H9 (cell line): Measurements from ENCODE around the gene SLC25A43. TPM values are rescaled to one million over a fixed set of nuclear protein-coding genes. Genes with fewer than 3 reads are reported as not detected.

ENCODE experiments used
- DNase-seq: peaks from one replicate; pipeline ENCODE4 v3.0.0-alpha.2; 2017
- H2AFZ ChIP-seq: one replicate; pipeline ENCODE4 v1.6.1; 2013; ENCODE audit warnings: mild to moderate bottlenecking, low read length, control low read depth, moderate library complexity
- H2AK5ac ChIP-seq: 2 replicates; pipeline ENCODE4 v1.6.1; 2013; ENCODE audit warnings: low read length, control low read depth, mixed read lengths; ENCODE audit not compliant: insufficient read length
- H2BK120ac ChIP-seq: one replicate; pipeline ENCODE4 v1.6.1; 2013; ENCODE audit warnings: low read depth, mild to moderate bottlenecking, low read length, control low read depth, inconsistent platforms; ENCODE audit not compliant: poor library complexity, severe bottlenecking
- H2BK12ac ChIP-seq: 2 replicates; pipeline ENCODE4 v1.6.1; 2013; ENCODE audit warnings: low read length, control low read depth, mixed read lengths, low read depth; ENCODE audit not compliant: insufficient read length
- H2BK15ac ChIP-seq: 2 replicates; pipeline ENCODE4 v1.6.1; 2013; ENCODE audit warnings: low read depth, low read length, control low read depth
- H2BK20ac ChIP-seq: one replicate; pipeline ENCODE4 v1.6.1; 2013; ENCODE audit warnings: low read depth, mild to moderate bottlenecking, low read length, control low read depth, inconsistent platforms; ENCODE audit not compliant: poor library complexity, severe bottlenecking
- H2BK5ac ChIP-seq: 2 replicates; pipeline ENCODE4 v1.6.1; 2013; ENCODE audit warnings: low read length, control low read depth, mixed read lengths; ENCODE audit not compliant: insufficient read length
- H3K14ac ChIP-seq: 2 replicates; pipeline ENCODE4 v1.6.1; 2013; ENCODE audit warnings: low read length, control low read depth; ENCODE audit not compliant: insufficient read depth
- H3K18ac ChIP-seq: 2 replicates; pipeline ENCODE4 v1.6.1; 2013; ENCODE audit warnings: low read depth, mild to moderate bottlenecking, mixed read lengths, low read length, control low read depth; ENCODE audit not compliant: insufficient read length
- H3K23ac ChIP-seq: 2 replicates; pipeline ENCODE4 v1.6.1; 2013; ENCODE audit warnings: low read length, control low read depth, mixed read lengths, low read depth; ENCODE audit not compliant: insufficient read length
- H3K23me2 ChIP-seq: 2 replicates; pipeline ENCODE4 v1.6.1; 2013; ENCODE audit warnings: low read depth, mild to moderate bottlenecking, mixed read lengths, low read length, control low read depth; ENCODE audit not compliant: insufficient read length, poor library complexity, severe bottlenecking
- H3K27ac ChIP-seq: 2 replicates; pipeline ENCODE4 v1.5.1; 2013; ENCODE audit warnings: low read length, control low read depth, mixed read lengths, low read depth; ENCODE audit not compliant: insufficient read length
- H3K27me3 ChIP-seq: 2 replicates; pipeline ENCODE4 v1.6.1; 2013; ENCODE audit warnings: low read length, control low read depth, inconsistent platforms; ENCODE audit not compliant: insufficient read depth
- H3K4ac ChIP-seq: 2 replicates; pipeline ENCODE4 v1.6.1; 2013; ENCODE audit warnings: low read depth, mild to moderate bottlenecking, control low read depth, inconsistent platforms, low read length, moderate library complexity
- H3K4me1 ChIP-seq: 2 replicates; pipeline ENCODE4 v1.6.1; 2013; ENCODE audit warnings: low read length, control low read depth, inconsistent platforms; ENCODE audit not compliant: insufficient read depth
- H3K4me2 ChIP-seq: 2 replicates; pipeline ENCODE4 v1.6.1; 2013; ENCODE audit warnings: low read length, control low read depth, mixed read lengths; ENCODE audit not compliant: insufficient read length, insufficient read depth
- H3K56ac ChIP-seq: 2 replicates; pipeline ENCODE4 v1.6.1; 2013; ENCODE audit warnings: low read depth, mild to moderate bottlenecking, mixed read lengths, low read length, control low read depth; ENCODE audit not compliant: insufficient read length
- H3K79me1 ChIP-seq: 2 replicates; pipeline ENCODE4 v1.6.1; 2013; ENCODE audit warnings: low read depth, mild to moderate bottlenecking, moderate library complexity, low read length, control low read depth, inconsistent platforms; ENCODE audit not compliant: insufficient read depth, poor library complexity, severe bottlenecking
- H3K79me2 ChIP-seq: 2 replicates; pipeline ENCODE4 v1.6.1; 2013; ENCODE audit warnings: low read length, control low read depth, inconsistent platforms; ENCODE audit not compliant: insufficient read depth
- H3K9ac ChIP-seq: 2 replicates; pipeline ENCODE4 v1.6.1; 2013; ENCODE audit warnings: low read length, control low read depth, mixed read lengths; ENCODE audit not compliant: insufficient read length; ENCODE audit errors: extremely low read depth
- H3K9me3 ChIP-seq: one replicate; pipeline ENCODE4 v1.6.1; 2013; ENCODE audit warnings: low read depth, low read length, inconsistent platforms; ENCODE audit not compliant: control insufficient read depth
- H3T11ph ChIP-seq: one replicate; pipeline ENCODE4 v1.6.1; 2013; ENCODE audit warnings: mild to moderate bottlenecking, low read length, control low read depth, inconsistent platforms
- H4K20me1 ChIP-seq: one replicate; pipeline ENCODE4 v1.6.1; 2013; ENCODE audit not compliant: control insufficient read depth, insufficient read length, insufficient read depth
- H4K5ac ChIP-seq: 2 replicates; pipeline ENCODE4 v1.6.1; 2013; ENCODE audit warnings: low read depth, mild to moderate bottlenecking, mixed read lengths, low read length, control low read depth; ENCODE audit not compliant: insufficient read length
- H4K8ac ChIP-seq: replicated peaks from 2 replicates; pipeline ENCODE4 v1.6.1; 2013; ENCODE audit warnings: low read length, control low read depth, mixed read lengths, low read depth; ENCODE audit not compliant: insufficient read length
- H4K91ac ChIP-seq: 2 replicates; pipeline ENCODE4 v1.6.1; 2013; ENCODE audit warnings: low read depth, mild to moderate bottlenecking, moderate library complexity, mixed read lengths, low read length, control low read depth; ENCODE audit not compliant: insufficient read length
- H3K27ac Mint-ChIP-seq, 3 experiments: 2 replicates in 2 of 3; 3 replicates in 1 of 3; pipeline ENCODE4 v1.8.0; 2020 to 2021; ENCODE audit warnings: mixed read lengths in 3 of 3, mild to moderate bottlenecking in 1 of 3, moderate library complexity in 1 of 3
- H3K27me3 Mint-ChIP-seq: 2 replicates; pipeline ENCODE4 v1.8.0; 2021; ENCODE audit warnings: low read depth, mild to moderate bottlenecking, moderate library complexity, mixed read lengths
- H3K36me3 Mint-ChIP-seq, 3 experiments: 2 replicates in 2 of 3; 3 replicates in 1 of 3; pipeline ENCODE4 v1.8.0; 2020 to 2021; ENCODE audit warnings: low read depth in 3 of 3, mixed read lengths in 3 of 3; ENCODE audit not compliant: insufficient read depth in 1 of 3
- H3K4me1 Mint-ChIP-seq, 2 experiments: 2 replicates each; pipeline ENCODE4 v1.8.0; 2020; ENCODE audit warnings: mixed read lengths in 2 of 2
- H3K4me3 Mint-ChIP-seq, 2 experiments: 2 replicates in 1 of 2; 3 replicates in 1 of 2; pipeline ENCODE4 v1.8.0; 2020 to 2021; ENCODE audit warnings: mild to moderate bottlenecking in 2 of 2, mixed read lengths in 2 of 2, moderate library complexity in 1 of 2
- H3K9me3 Mint-ChIP-seq, 2 experiments: 2 replicates in 1 of 2; 3 replicates in 1 of 2; pipeline ENCODE4 v1.8.0; 2020; ENCODE audit warnings: mild to moderate bottlenecking in 2 of 2, mixed read lengths in 2 of 2, moderate library complexity in 1 of 2
- CTCF ChIP-seq: fragments of 200-600 bp; sonication (generic); conservative IDR thresholded peaks from 3 replicates; pipeline ENCODE4 v1.8.0; 2021; ENCODE audit warnings: antibody characterized with exemption, mild to moderate bottlenecking
- WGBS: extraction: QIAGEN DNeasy Blood & Tissue Kit; methylation state at CpG from one replicate; pipeline ENCODE4 v1.1.7; 2013; ENCODE audit warnings: missing lambda C conversion rate, low lambda C conversion rate, mixed read lengths; ENCODE audit not compliant: insufficient read length; ENCODE audit errors: extremely low coverage; 5-methylcytosine and 5-hydroxymethylcytosine counted together
- total RNA-seq: library from RNA; stranded (reverse); gene quantifications from 2 replicates; pipeline ENCODE4 v1.2.1, GENCODE V29; 2021

SLC25A43 gene
- total RNA-seq, 1 experiment from 2014 or later = 3.7 TPM

DNA sequence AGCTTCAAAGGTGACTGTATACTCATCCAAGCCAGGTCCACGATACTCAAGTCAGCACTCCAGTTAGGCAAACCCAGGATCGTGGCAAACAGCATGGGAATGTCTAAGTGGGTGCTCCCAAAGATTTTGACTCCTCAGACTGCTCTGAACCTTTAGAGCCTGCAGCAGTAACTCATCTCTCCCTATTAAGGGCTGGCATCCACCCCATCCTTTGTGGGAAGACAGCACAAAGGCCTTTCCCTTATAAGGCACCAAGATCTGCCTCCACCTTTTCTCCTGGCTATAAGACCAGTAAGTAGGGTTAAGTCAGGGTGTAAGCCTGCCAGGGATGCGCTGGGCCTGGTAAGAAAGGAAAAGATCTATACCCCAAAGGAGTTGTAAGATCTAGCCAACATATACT is 23.6 kb upstream of the SLC25A43 start:
- no peak overlapping the region for H3K4ac ChIP-seq
- no peaks in the 10 kb centered on the region; a peak in 1 of 4 replicates for H3K4me1 Mint-ChIP-seq
- H3K79me2 ChIP-seq = no peaks in the 10 kb centered on the region
- no peak overlapping the region for H2BK20ac ChIP-seq
- peaks cover 13% of the 10 kb centered on the region for H3K9me3 ChIP-seq
- no peaks in the 10 kb centered on the region; the same call in 1 of the 2 replicates for H3K4me1 ChIP-seq
- H2BK15ac ChIP-seq = no peak overlapping the region
- H4K8ac ChIP-seq = no peak overlapping the region
- H3K23ac ChIP-seq = no peak overlapping the region
- H2BK12ac ChIP-seq = no peak overlapping the region
- H4K20me1 ChIP-seq = no peaks in the 10 kb centered on the region
- H3K4me3 Mint-ChIP-seq = no peak overlapping the region
- H3K79me1 ChIP-seq = no peaks in the 10 kb centered on the region
- H3K27ac Mint-ChIP-seq = no peak overlapping the region
- H3T11ph ChIP-seq = no peak overlapping the region
- H2BK120ac ChIP-seq = no peak overlapping the region
- no peak overlapping the region for H3K27ac ChIP-seq
- no peak overlapping the region for H3K18ac ChIP-seq
- DNase-seq = no peak
- no peaks in the 10 kb centered on the region for H3K23me2 ChIP-seq
- no peak overlapping the region for H2AK5ac ChIP-seq
- H3K9me3 Mint-ChIP-seq = peaks cover 53 to 67% of the 10 kb centered on the region in 2 experiments
- H3K4me2 ChIP-seq = no peak overlapping the region
- no peaks in the 10 kb centered on the region for H3K27me3 Mint-ChIP-seq
- no CpG with 5 or more reads among the region's 3 CpGs for WGBS
- H3K36me3 Mint-ChIP-seq = no peaks in the 10 kb centered on the region
- H3K14ac ChIP-seq = no peak overlapping the region
- no peak overlapping the region for H3K9ac ChIP-seq
- no peak overlapping the region for H3K56ac ChIP-seq
- no peak overlapping the region for H4K5ac ChIP-seq
- no peak for TF ChIP-seq CTCF
- H4K91ac ChIP-seq = no peak overlapping the region
- H2BK5ac ChIP-seq = no peak overlapping the region
- no peak overlapping the region for H2AFZ ChIP-seq
- no peaks in the 10 kb centered on the region for H3K27me3 ChIP-seq
